Adrenal gland (tissue), 5 donors: ENCODE measurements around the gene C1orf105.

Experiments used
- CTCF ChIP-seq, 6 experiments: fragments of 450-650 bp in 4 of 6; fragments of 200-600 bp in 2 of 6; sonication (generic) in 1 of 6; IDR thresholded peaks; 1 replicate in 5 of 6; 2 replicates in 1 of 6; pipeline versions ENCODE4 v1.5.1 to v1.8.0; 2016 to 2021; ENCODE audit warnings: antibody characterized with exemption in 6 of 6, mild to moderate bottlenecking in 2 of 6, moderate library complexity in 1 of 6
- POLR2A ChIP-seq, 2 donors: fragments of 450-650 bp; IDR thresholded peaks; one replicate each; pipeline ENCODE4 v1.6.1; 2017; ENCODE audit warnings: antibody characterized with exemption in 2 of 2, mild to moderate bottlenecking in 2 of 2, moderate library complexity in 1 of 2
- donor health status: DM: no; HTN: no; CAD: no.

DNA sequence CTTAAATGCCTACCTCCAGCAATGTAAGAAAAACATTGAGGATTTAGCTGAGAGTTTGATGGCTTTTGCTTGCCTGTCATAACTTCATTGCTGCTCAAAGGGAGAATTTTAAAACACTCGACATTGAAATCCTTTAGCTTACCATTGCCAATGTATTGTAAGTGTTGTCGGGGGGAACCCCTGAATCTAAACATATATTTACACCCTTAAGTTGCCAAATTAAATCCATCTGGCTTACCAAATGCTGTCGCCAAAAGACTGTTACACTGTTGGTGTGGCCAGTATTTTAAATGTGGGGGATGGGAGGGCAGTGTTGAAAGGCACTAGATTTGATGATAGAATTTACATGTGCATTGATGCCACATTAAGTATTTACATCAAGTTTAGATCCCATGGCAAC is 24.9 kb upstream of the C1orf105 start:
- no peak for TF ChIP-seq CTCF (IDR thresholded peaks at IDR 0.05)
- TF ChIP-seq POLR2A (IDR thresholded peaks at IDR 0.05), result no peak
